Measurements from ENCODE around the gene L3MBTL4. TPM values are rescaled to one million over a fixed set of nuclear protein-coding genes. Genes with fewer than 3 reads are reported as not detected.
"Not testable (repeated sequence)": the region's sequence is repeated elsewhere in the genome, so short reads cannot be mapped to it uniquely, and the experiment has no call there.

The L3MBTL4 gene
- total and polyA plus RNA-seq, 9 donors: 4.2 to 79.1 (median 23.7) TPM

DNA sequence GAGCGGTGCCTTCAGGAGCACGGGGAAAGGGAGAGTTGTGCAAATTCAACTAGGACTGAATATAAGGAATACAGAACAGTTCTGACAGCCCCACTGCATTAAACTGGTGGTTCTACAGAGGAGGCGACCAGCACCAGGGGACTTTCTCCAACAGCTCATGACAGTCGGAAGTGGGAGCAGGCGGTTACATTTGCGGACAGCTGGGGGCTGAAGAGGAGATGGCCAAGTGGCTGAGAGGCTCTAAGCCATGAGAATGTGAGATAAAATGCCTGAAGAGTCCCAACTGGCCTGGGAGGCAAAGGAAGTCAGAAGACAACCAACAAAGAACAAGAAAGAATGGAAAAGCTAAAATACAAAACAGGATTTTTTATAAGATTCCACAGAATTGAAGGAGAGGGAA, 141.3 kb downstream of the L3MBTL4 start:
- intact Hi-C loops (cut with DNase I): no loop called here
- no peak for TF ChIP-seq POLR2A (IDR thresholded peaks at IDR 0.05)
- TF ChIP-seq, protein P1, sequence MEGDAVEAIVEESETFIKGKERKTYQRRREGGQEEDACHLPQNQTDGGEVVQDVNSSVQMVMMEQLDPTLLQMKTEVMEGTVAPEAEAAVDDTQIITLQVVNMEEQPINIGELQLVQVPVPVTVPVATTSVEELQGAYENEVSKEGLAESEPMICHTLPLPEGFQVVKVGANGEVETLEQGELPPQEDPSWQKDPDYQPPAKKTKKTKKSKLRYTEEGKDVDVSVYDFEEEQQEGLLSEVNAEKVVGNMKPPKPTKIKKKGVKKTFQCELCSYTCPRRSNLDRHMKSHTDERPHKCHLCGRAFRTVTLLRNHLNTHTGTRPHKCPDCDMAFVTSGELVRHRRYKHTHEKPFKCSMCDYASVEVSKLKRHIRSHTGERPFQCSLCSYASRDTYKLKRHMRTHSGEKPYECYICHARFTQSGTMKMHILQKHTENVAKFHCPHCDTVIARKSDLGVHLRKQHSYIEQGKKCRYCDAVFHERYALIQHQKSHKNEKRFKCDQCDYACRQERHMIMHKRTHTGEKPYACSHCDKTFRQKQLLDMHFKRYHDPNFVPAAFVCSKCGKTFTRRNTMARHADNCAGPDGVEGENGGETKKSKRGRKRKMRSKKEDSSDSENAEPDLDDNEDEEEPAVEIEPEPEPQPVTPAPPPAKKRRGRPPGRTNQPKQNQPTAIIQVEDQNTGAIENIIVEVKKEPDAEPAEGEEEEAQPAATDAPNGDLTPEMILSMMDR (IDR thresholded peaks at IDR 0.05): no peak
- Histone ChIP-seq H3K4me1 (ENCODE audit: insufficient read depth) (no peaks in the 10 kb centered on the region), H3K27me3 (no peaks in the 10 kb centered on the region), H3K27ac (no peak overlapping the region), H3K4me3 (no peak overlapping the region), H3K9me3 (no peaks in the 10 kb centered on the region), H3K36me3 (no peaks in the 10 kb centered on the region)
- WGBS, 3 donors: 88 to 89% (median 88%) methylated on average over 4 of the region's 6 CpGs
- no peak for DNase-seq

- H3K4me1 ChIP-seq (ENCODE audit: insufficient read depth); H3K36me3 ChIP-seq; H3K27me3 ChIP-seq; intact Hi-C loops (cut with DNase I); DNase-seq; H3K9me3 ChIP-seq; H3K27ac ChIP-seq; H3K4me3 ChIP-seq: not testable (repeated sequence)
- 38 to 53% (median 48%) methylated on average over 10 of the region's 10 CpGs for WGBS, 3 donors
These were observed 142.6 kb downstream of the L3MBTL4 start for GRCh38 chr18:6272144-6272543.

DNA sequence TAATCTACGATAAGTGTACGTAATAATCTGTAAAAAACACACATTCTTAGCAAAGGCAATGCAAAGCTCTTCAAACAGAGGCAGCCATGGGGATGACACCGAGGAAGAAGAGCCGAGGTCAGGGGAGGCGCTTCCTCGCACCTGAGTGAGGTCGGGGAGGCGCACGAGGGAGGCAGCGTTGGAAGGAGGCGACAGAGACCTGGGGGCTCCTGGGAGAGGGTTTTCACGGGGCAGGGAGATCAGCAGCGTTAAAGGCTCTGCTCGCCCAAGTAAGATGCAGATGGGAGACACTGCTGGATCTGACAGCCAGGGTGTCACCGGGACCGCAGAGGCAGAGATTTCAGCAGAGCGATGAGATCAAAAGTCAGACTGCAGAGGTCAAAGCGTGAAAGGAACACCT, 143.1 kb downstream of the L3MBTL4 start:
- H3K4me3 ChIP-seq: no peak overlapping the region
- 72 to 80% (median 80%) methylated on average over 18 of the region's 18 CpGs for WGBS, 3 donors
- H3K36me3 ChIP-seq: no peaks in the 10 kb centered on the region
- intact Hi-C loops (cut with DNase I): no loop called here
- no peak overlapping the region for H3K27ac ChIP-seq
- H3K4me1 ChIP-seq (ENCODE audit: insufficient read depth): no peaks in the 10 kb centered on the region
- DNase-seq: no peak
- H3K9me3 ChIP-seq: no peaks in the 10 kb centered on the region
- TF ChIP-seq, protein P1 (IDR thresholded peaks at IDR 0.05): no peak
- TF ChIP-seq POLR2A (IDR thresholded peaks at IDR 0.05): no peak
- no peak for TF ChIP-seq EP300 (IDR thresholded peaks at IDR 0.05)
- H3K27me3 ChIP-seq: no peaks in the 10 kb centered on the region

GRCh38 chr18:6270771-6271216, 143.9 kb downstream of the L3MBTL4 start:
- TF ChIP-seq POLR2A (IDR thresholded peaks at IDR 0.05) (no peak), EP300 (IDR thresholded peaks at IDR 0.05) (no peak)
- TF ChIP-seq, protein P1 (IDR thresholded peaks at IDR 0.05): no peak
- WGBS, 3 donors: 90 to 91% (median 90%) methylated on average over 8 of the region's 8 CpGs
- no peaks in the 10 kb centered on the region for H3K27me3 ChIP-seq

GRCh38 chr18:6269660-6270332, 144.9 kb downstream of the L3MBTL4 start:
- DNase-seq: no peak
- Histone ChIP-seq H3K4me1 (ENCODE audit: insufficient read depth) (no peaks in the 10 kb centered on the region), H3K27ac (no peak overlapping the region), H3K9me3 (no peaks in the 10 kb centered on the region), H3K27me3 (no peaks in the 10 kb centered on the region), H3K4me3 (no peak overlapping the region), H3K36me3 (no peaks in the 10 kb centered on the region)
- no peak for TF ChIP-seq POLR2A (IDR thresholded peaks at IDR 0.05)
- TF ChIP-seq, protein P1 (IDR thresholded peaks at IDR 0.05): no peak
- 88 to 92% (median 91%) methylated on average over 12 of the region's 12 CpGs for WGBS, 3 donors
- intact Hi-C loops (cut with DNase I): no loop called here

More at GRCh38 chr18:6270771-6271216, 143.9 kb downstream of the L3MBTL4 start:
- Histone ChIP-seq H3K4me1 (ENCODE audit: insufficient read depth) (no peaks in the 10 kb centered on the region), H3K4me3 (no peak overlapping the region), H3K9me3 (no peaks in the 10 kb centered on the region), H3K27ac (no peak overlapping the region), H3K36me3 (no peaks in the 10 kb centered on the region)
- no peak for DNase-seq
- intact Hi-C loops (cut with DNase I): no loop called here
